Epithelial cell of proximal tubule (primary cell): ENCODE measurements around the gene MARK2. TPM values are rescaled to one million over a fixed set of nuclear protein-coding genes. Genes with fewer than 3 reads are reported as not detected.

Source experiments
- DNase-seq: peaks from one replicate; pipeline ENCODE4 v3.0.0-alpha.2; 2011; ENCODE audit warnings: low read depth
- H3K4me3 ChIP-seq: 2 replicates; pipeline ENCODE4 v1.5.1; 2011; ENCODE audit warnings: low read depth, mild to moderate bottlenecking, low read length
- total RNA-seq: library from RNA; depleted of rRNA; stranded (reverse); fragments of >200 nt; gene quantifications from 2 replicates; pipeline ENCODE4 v1.2.3, GENCODE V29; 2015
- TF ChIP-seq, protein P1 (sequence below): conservative IDR thresholded peaks from 2 replicates; pipeline ENCODE4 v1.5.1; 2012; ENCODE audit warnings: low read depth, mild to moderate bottlenecking, low read length

The MARK2 gene
- total RNA-seq, 1 donor from 2014 or later, result 36.2 TPM

DNA sequence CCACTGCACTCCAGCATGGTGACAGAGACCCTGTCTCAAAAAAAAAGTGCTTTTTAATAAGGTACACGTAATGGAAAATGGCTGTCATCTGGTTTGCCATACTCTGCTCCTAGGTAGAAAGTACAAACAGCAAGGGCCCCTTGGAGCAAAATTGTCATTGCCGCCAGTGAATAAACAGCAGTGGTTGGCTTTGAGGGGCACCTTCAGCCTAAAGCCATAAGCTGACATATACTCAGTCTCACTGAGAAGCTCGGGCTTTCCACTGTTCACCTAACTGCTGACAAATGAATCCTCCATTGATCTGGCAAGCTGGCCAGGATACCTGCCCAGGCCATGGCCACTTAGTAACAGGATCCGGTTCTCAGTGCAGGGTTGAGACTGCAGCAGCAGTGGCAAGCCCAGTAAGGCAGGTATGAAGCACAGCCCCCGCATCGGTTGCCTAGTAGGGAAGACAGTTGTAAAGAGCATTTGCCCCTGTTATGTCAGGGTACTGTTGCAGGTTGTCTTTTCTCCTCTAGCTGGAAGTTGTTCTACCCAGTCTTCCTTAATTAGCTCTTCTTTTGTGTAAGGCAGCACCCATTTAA lies 38.8 kb downstream of the MARK2 start:
- TF ChIP-seq, protein P1, sequence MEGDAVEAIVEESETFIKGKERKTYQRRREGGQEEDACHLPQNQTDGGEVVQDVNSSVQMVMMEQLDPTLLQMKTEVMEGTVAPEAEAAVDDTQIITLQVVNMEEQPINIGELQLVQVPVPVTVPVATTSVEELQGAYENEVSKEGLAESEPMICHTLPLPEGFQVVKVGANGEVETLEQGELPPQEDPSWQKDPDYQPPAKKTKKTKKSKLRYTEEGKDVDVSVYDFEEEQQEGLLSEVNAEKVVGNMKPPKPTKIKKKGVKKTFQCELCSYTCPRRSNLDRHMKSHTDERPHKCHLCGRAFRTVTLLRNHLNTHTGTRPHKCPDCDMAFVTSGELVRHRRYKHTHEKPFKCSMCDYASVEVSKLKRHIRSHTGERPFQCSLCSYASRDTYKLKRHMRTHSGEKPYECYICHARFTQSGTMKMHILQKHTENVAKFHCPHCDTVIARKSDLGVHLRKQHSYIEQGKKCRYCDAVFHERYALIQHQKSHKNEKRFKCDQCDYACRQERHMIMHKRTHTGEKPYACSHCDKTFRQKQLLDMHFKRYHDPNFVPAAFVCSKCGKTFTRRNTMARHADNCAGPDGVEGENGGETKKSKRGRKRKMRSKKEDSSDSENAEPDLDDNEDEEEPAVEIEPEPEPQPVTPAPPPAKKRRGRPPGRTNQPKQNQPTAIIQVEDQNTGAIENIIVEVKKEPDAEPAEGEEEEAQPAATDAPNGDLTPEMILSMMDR, result no peak
- no peak for DNase-seq
- no peak overlapping the region for H3K4me3 ChIP-seq

- TF ChIP-seq, protein P1, result no peak
- no peak for DNase-seq
- no peak overlapping the region for H3K4me3 ChIP-seq
Measured at GRCh38 chr11:63879598-63880402, 40.9 kb downstream of the MARK2 start.

- TF ChIP-seq, protein P1, result no peak
- DNase-seq, result no peak
- H3K4me3 ChIP-seq, result no peak overlapping the region
Measured at GRCh38 chr11:63880403-63880790, 41.5 kb downstream of the MARK2 start.

DNA sequence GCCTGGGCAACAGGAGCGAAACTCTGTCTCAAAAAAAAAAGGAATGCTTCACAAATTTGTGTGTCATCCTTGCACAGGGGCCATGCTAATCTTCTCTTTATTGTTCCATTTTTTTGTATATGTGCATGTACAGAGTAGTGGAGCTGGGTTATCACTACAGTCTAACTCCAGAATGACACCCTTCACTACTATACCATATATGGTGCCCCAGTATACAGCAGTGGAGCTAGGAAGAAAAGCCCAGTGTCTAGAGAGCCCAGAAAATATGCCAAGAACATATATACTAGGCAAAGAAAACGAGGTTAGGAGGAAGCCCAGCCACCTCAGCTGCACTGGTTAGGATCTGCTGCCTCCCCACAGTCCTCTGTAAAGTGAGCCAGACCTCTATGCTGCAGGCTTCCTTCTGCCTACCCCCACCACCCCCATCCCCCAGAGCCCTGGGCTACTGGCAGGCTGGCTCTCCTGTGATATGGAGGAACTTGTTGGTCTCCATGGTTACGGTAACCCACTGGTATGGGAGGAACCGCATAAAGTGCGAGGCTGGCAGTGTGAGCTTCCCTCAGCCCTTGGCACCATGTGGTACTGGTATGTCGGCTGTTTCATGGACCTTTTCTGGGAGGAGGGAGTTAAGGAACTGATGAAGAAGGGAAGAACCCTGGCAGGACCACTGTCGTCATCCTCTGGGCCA lies 43.8 kb downstream of the MARK2 start:
- DNase-seq, result no peak
- TF ChIP-seq, protein P1, result no peak
- no peak overlapping the region for H3K4me3 ChIP-seq

- DNase-seq, result no peak
- TF ChIP-seq, protein P1, result no peak
- no peak overlapping the region for H3K4me3 ChIP-seq
Measured at GRCh38 chr11:63883791-63884190, 44.9 kb downstream of the MARK2 start.

DNA sequence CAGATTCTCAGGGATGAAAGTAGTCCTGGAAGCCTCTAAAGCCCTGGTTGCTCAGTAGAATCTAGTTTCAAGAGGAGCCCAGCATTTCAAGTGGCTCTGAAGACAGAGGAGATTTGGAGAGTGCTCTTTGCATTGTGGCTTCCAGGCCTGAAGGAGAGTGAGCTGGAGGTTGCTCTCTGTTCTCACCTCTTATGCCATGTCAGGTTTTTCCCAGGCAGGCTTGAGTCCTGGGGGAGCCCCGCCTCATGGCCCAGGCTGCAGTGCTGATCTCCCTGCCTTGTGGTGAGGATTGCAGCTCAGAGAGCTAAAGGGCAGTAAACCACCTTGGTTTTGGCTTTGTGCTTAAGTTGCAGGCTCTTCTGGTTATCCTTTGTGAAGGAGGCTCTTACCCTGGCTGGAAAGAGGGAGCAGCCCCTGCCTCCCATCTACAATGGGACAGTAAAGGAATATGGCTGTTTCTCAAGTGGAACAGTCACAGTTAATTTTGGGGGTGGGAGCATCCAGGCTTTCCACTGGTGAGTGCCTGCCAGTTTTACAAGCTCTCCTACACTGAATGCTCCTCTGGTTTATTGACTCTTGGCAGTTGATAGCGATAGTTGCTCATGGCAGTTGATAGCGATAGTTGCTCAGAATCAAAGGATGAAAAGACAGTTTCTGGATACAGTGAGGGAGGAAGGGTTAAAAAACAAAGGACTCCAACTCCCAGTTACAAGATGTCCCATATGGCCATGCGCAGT lies 45.5 kb downstream of the MARK2 start:
- DNase-seq, result no peak
- TF ChIP-seq, protein P1, result no peak
- H3K4me3 ChIP-seq, result no peak overlapping the region
